ENCODE data around the gene PAX8. TPM values are rescaled to one million over a fixed set of nuclear protein-coding genes. Genes with fewer than 3 reads are reported as not detected.

PAX8 gene
- total and polyA plus RNA-seq, 2 of the 13 experiments (the other 11 are each of a cell fraction or from before 2014, with no cell fraction given) = 1.5 to 8.8 TPM

DNA sequence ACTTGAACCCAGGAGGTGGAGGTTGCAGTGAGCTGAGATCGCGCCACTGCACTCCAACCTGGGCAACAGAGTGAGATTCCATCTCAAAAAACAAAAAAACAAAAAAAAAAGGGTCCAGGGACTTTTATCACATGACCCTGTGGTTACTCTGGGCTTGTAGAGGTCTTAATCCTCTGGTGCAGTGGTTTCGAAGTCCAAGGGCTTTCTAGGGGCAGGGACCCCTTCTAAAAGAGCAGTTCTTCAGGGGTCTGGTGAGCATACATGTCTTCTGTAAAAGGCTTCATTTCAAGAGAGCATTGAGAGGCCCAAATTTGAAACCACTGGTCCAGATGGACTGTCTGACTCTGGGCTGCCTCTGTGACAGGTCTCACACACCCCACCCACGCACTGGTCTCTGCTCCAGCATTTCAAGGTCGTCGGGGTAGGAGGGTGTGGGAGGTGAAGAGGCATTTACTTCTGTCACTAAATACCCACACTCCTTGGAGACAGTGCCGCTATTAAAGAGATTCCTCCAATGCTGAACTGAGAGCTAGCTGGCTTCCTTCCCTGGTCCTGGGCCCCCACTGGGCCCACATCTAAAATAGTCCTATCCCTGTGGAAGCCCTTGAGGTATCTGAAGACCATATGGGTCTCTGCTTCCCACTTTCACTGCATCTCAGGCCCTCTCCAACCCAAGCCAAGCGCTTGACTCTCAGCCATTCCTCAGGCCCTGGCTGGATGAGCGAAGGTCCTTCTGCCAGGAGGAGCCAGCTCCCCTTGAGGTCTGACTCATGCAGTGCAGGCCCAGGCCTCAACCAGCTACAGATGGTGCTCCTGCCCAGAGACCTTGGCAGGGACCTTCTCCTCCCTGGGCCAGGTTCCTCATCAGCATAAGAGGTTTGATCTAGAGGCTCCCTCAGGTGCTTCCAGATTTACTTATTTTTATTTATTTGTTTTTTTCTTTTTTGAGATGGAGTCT is 44.8 kb downstream of the PAX8 start (continued):
- no peak for TF ChIP-seq POLR2A (IDR thresholded peaks at IDR 0.05; ENCODE audit: insufficient read depth in 1 of 2, low read depth in 2 of 2, low read length in 2 of 2)
- TF ChIP-seq HOXA7 (CRISPR knock-in tag; IDR thresholded peaks at IDR 0.05) = no peak
- TF ChIP-seq POGZ (CRISPR knock-in tag; IDR thresholded peaks at IDR 0.05) = no peak
- TF ChIP-seq, protein P1, sequence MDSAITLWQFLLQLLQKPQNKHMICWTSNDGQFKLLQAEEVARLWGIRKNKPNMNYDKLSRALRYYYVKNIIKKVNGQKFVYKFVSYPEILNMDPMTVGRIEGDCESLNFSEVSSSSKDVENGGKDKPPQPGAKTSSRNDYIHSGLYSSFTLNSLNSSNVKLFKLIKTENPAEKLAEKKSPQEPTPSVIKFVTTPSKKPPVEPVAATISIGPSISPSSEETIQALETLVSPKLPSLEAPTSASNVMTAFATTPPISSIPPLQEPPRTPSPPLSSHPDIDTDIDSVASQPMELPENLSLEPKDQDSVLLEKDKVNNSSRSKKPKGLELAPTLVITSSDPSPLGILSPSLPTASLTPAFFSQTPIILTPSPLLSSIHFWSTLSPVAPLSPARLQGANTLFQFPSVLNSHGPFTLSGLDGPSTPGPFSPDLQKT (CRISPR knock-in tag; IDR thresholded peaks at IDR 0.05; ENCODE audit: borderline replicate concordance) = no peak
- TF ChIP-seq, protein P2, sequence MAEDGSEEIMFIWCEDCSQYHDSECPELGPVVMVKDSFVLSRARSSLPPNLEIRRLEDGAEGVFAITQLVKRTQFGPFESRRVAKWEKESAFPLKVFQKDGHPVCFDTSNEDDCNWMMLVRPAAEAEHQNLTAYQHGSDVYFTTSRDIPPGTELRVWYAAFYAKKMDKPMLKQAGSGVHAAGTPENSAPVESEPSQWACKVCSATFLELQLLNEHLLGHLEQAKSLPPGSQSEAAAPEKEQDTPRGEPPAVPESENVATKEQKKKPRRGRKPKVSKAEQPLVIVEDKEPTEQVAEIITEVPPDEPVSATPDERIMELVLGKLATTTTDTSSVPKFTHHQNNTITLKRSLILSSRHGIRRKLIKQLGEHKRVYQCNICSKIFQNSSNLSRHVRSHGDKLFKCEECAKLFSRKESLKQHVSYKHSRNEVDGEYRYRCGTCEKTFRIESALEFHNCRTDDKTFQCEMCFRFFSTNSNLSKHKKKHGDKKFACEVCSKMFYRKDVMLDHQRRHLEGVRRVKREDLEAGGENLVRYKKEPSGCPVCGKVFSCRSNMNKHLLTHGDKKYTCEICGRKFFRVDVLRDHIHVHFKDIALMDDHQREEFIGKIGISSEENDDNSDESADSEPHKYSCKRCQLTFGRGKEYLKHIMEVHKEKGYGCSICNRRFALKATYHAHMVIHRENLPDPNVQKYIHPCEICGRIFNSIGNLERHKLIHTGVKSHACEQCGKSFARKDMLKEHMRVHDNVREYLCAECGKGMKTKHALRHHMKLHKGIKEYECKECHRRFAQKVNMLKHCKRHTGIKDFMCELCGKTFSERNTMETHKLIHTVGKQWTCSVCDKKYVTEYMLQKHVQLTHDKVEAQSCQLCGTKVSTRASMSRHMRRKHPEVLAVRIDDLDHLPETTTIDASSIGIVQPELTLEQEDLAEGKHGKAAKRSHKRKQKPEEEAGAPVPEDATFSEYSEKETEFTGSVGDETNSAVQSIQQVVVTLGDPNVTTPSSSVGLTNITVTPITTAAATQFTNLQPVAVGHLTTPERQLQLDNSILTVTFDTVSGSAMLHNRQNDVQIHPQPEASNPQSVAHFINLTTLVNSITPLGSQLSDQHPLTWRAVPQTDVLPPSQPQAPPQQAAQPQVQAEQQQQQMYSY (CRISPR knock-in tag; IDR thresholded peaks at IDR 0.05) = no peak
- peak; percentile 37; the same call in 1 of the 2 replicates for TF ChIP-seq STAG1 (CRISPR knock-in tag; IDR thresholded peaks at IDR 0.05)
- TF ChIP-seq ATF7-NPFF (CRISPR knock-in tag; IDR thresholded peaks at IDR 0.05; ENCODE audit: low read depth) = no peak
- TF ChIP-seq ZNF441 (CRISPR knock-in tag; IDR thresholded peaks at IDR 0.05; ENCODE audit: borderline replicate concordance) = no peak
- TF ChIP-seq, protein P3, sequence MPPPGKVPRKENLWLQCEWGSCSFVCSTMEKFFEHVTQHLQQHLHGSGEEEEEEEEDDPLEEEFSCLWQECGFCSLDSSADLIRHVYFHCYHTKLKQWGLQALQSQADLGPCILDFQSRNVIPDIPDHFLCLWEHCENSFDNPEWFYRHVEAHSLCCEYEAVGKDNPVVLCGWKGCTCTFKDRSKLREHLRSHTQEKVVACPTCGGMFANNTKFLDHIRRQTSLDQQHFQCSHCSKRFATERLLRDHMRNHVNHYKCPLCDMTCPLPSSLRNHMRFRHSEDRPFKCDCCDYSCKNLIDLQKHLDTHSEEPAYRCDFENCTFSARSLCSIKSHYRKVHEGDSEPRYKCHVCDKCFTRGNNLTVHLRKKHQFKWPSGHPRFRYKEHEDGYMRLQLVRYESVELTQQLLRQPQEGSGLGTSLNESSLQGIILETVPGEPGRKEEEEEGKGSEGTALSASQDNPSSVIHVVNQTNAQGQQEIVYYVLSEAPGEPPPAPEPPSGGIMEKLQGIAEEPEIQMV (CRISPR knock-in tag; IDR thresholded peaks at IDR 0.05; ENCODE audit: low read depth) = no peak
- no peak for TF ChIP-seq ZNF333 (CRISPR knock-in tag; IDR thresholded peaks at IDR 0.05; ENCODE audit: borderline replicate concordance)
- TF ChIP-seq, protein P4, sequence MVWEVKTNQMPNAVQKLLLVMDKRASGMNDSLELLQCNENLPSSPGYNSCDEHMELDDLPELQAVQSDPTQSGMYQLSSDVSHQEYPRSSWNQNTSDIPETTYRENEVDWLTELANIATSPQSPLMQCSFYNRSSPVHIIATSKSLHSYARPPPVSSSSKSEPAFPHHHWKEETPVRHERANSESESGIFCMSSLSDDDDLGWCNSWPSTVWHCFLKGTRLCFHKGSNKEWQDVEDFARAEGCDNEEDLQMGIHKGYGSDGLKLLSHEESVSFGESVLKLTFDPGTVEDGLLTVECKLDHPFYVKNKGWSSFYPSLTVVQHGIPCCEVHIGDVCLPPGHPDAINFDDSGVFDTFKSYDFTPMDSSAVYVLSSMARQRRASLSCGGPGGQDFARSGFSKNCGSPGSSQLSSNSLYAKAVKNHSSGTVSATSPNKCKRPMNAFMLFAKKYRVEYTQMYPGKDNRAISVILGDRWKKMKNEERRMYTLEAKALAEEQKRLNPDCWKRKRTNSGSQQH (CRISPR knock-in tag; IDR thresholded peaks at IDR 0.05; ENCODE audit: low read depth) = no peak
- no peak for TF ChIP-seq PTBP1 (IDR thresholded peaks at IDR 0.05; ENCODE audit: low read depth, low read length, poor library complexity, severe bottlenecking)
- TF ChIP-seq, protein P5, sequence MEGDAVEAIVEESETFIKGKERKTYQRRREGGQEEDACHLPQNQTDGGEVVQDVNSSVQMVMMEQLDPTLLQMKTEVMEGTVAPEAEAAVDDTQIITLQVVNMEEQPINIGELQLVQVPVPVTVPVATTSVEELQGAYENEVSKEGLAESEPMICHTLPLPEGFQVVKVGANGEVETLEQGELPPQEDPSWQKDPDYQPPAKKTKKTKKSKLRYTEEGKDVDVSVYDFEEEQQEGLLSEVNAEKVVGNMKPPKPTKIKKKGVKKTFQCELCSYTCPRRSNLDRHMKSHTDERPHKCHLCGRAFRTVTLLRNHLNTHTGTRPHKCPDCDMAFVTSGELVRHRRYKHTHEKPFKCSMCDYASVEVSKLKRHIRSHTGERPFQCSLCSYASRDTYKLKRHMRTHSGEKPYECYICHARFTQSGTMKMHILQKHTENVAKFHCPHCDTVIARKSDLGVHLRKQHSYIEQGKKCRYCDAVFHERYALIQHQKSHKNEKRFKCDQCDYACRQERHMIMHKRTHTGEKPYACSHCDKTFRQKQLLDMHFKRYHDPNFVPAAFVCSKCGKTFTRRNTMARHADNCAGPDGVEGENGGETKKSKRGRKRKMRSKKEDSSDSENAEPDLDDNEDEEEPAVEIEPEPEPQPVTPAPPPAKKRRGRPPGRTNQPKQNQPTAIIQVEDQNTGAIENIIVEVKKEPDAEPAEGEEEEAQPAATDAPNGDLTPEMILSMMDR (CRISPR knock-in tag; IDR thresholded peaks at IDR 0.05) = peak; percentile 49
- no peak for TF ChIP-seq ZNF788 (CRISPR knock-in tag; IDR thresholded peaks at IDR 0.05; ENCODE audit: borderline replicate concordance)
- TF ChIP-seq SIN3B (IDR thresholded peaks at IDR 0.05; ENCODE audit: low read length) = no peak
- TF ChIP-seq, protein P6, sequence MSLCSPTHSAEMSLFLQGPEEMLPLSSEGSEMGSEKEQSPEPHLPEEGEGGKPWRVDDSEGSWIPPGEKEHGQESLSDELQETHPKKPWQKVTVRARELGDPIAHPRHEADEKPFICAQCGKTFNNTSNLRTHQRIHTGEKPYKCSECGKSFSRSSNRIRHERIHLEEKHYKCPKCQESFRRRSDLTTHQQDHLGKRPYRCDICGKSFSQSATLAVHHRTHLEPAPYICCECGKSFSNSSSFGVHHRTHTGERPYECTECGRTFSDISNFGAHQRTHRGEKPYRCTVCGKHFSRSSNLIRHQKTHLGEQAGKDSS (CRISPR knock-in tag; IDR thresholded peaks at IDR 0.05; ENCODE audit: borderline replicate concordance, low read depth) = no peak
- no peak for TF ChIP-seq ZIK1 (CRISPR knock-in tag; IDR thresholded peaks at IDR 0.05; ENCODE audit: borderline replicate concordance, low read depth)
